Measurements from ENCODE around the gene ATRIP.

- TF ChIP-seq CTCF (IDR thresholded peaks at IDR 0.05): no peak
- TF ChIP-seq EZH2 (IDR thresholded peaks at IDR 0.05): no peak
Measured at GRCh38 chr3:48500656-48501055, 54.1 kb downstream of the ATRIP start.
